ENCODE results near the gene PPP1R26. TPM values are rescaled to one million over a fixed set of nuclear protein-coding genes. Genes with fewer than 3 reads are reported as not detected.
"Not testable (repeated sequence)": the region's sequence is repeated elsewhere in the genome, so short reads cannot be mapped to it uniquely, and the experiment has no call there.

PPP1R26 gene
- total RNA-seq, 2 donors from 2014 or later: 15.3 to 41.9 TPM

- Histone ChIP-seq H3K36me3 (no peaks in the 10 kb centered on the region), H3K4me3 (no peak overlapping the region), H3K27me3 (replicated peaks; ENCODE audit: insufficient read depth) (no peaks in the 10 kb centered on the region), H3K27ac (no peak overlapping the region), H3K9me3 (no peaks in the 10 kb centered on the region), H3K4me1 (replicated peaks) (no peaks in the 10 kb centered on the region)
- DNase-seq (ENCODE audit: low spot score): no peak
- intact Hi-C loops (cut with DNase I): no loop called here
- no peak for TF ChIP-seq POLR2AphosphoS5 (IDR thresholded peaks at IDR 0.05)
- TF ChIP-seq CTCF (IDR thresholded peaks at IDR 0.05): no peak
- no peak for TF ChIP-seq POLR2A (IDR thresholded peaks at IDR 0.05)
- WGBS: 59% methylated on average over 11 of the region's 11 CpGs
These were observed 46.6 kb downstream of the PPP1R26 start for GRCh38 chr9:135526089-135526729.

GRCh38 chr9:135526730-135527571 lies 47.4 kb downstream of the PPP1R26 start:
- TF ChIP-seq POLR2A (IDR thresholded peaks at IDR 0.05) (no peak), POLR2AphosphoS5 (IDR thresholded peaks at IDR 0.05) (no peak), CTCF (IDR thresholded peaks at IDR 0.05) (no peak)
- intact Hi-C loops (cut with DNase I): no loop called here
- H3K4me1 ChIP-seq (replicated peaks): no peaks in the 10 kb centered on the region
- no peak for DNase-seq (ENCODE audit: low spot score)
- H3K9me3 ChIP-seq: no peaks in the 10 kb centered on the region
- no peaks in the 10 kb centered on the region for H3K36me3 ChIP-seq
- H3K4me3 ChIP-seq: no peak overlapping the region
- 66% methylated on average over 28 of the region's 30 CpGs for WGBS
- H3K27me3 ChIP-seq (replicated peaks; ENCODE audit: insufficient read depth): no peaks in the 10 kb centered on the region
- no peak overlapping the region for H3K27ac ChIP-seq

- DNase-seq (ENCODE audit: low spot score); H3K36me3 ChIP-seq; H3K4me3 ChIP-seq; H3K4me1 ChIP-seq (replicated peaks); intact Hi-C loops (cut with DNase I); H3K27me3 ChIP-seq (replicated peaks; ENCODE audit: insufficient read depth); H3K9me3 ChIP-seq; H3K27ac ChIP-seq: not testable (repeated sequence)
- 92% methylated on average over 10 of the region's 10 CpGs for WGBS
These were observed 49.4 kb downstream of the PPP1R26 start for GRCh38 chr9:135528842-135529435.

GRCh38 chr9:135530146-135530545 lies 50.6 kb downstream of the PPP1R26 start:
- no peak overlapping the region for H3K27ac ChIP-seq
- H3K36me3 ChIP-seq: no peaks in the 10 kb centered on the region
- 83% methylated on average over 5 of the region's 5 CpGs for WGBS
- H3K4me3 ChIP-seq: no peak overlapping the region
- DNase-seq (ENCODE audit: low spot score): no peak
- no peaks in the 10 kb centered on the region for H3K4me1 ChIP-seq (replicated peaks)
- no peaks in the 10 kb centered on the region for H3K27me3 ChIP-seq (replicated peaks; ENCODE audit: insufficient read depth)
- no peak for TF ChIP-seq POLR2A (IDR thresholded peaks at IDR 0.05)
- no peak for TF ChIP-seq CTCF (IDR thresholded peaks at IDR 0.05)
- TF ChIP-seq POLR2AphosphoS5 (IDR thresholded peaks at IDR 0.05): no peak
- intact Hi-C loops (cut with DNase I): no loop called here
- H3K9me3 ChIP-seq: no peaks in the 10 kb centered on the region

GRCh38 chr9:135531096-135531495 lies 51.5 kb downstream of the PPP1R26 start:
- no peak for DNase-seq (ENCODE audit: low spot score)
- WGBS: 89% methylated on average over 10 of the region's 10 CpGs
- no peak overlapping the region for H3K27ac ChIP-seq
- TF ChIP-seq POLR2A (IDR thresholded peaks at IDR 0.05): no peak
- H3K36me3 ChIP-seq: no peaks in the 10 kb centered on the region
- no peak overlapping the region for H3K4me3 ChIP-seq
- no peaks in the 10 kb centered on the region for H3K27me3 ChIP-seq (replicated peaks; ENCODE audit: insufficient read depth)
- intact Hi-C loops (cut with DNase I): no loop called here
- H3K9me3 ChIP-seq: no peaks in the 10 kb centered on the region
- no peaks in the 10 kb centered on the region for H3K4me1 ChIP-seq (replicated peaks)

Data from prostate gland (tissue), 2 donors.